Prostate gland (tissue), 2 donors: ENCODE measurements around the gene KIAA1755. TPM values are rescaled to one million over a fixed set of nuclear protein-coding genes. Genes with fewer than 3 reads are reported as not detected.

Experiments used
- DNase-seq: peaks from one replicate; pipeline ENCODE4 v3.0.0-alpha.2; 2019; ENCODE audit warnings: low spot score
- H3K27ac ChIP-seq, 2 donors: fragments of 200-600 bp; sonication (generic); 2 replicates each; pipeline ENCODE4 v1.5.1; 2017 to 2019
- H3K27me3 ChIP-seq: fragments of 200-600 bp; sonication (generic); replicated peaks from 2 replicates; pipeline ENCODE4 v1.5.1; 2019; ENCODE audit not compliant: insufficient read depth
- H3K36me3 ChIP-seq, 2 donors: fragments of 200-600 bp; sonication (generic); 1 replicate in 1 of 2; 2 replicates in 1 of 2; pipeline versions ENCODE4 v1.5.1 to v1.8.1; 2017 to 2019
- H3K4me1 ChIP-seq: fragments of 200-600 bp; sonication (generic); replicated peaks from 2 replicates; pipeline ENCODE4 v1.5.1; 2019
- H3K4me3 ChIP-seq, 2 donors: fragments of 200-600 bp; sonication (generic); 2 replicates each; pipeline ENCODE4 v1.5.1; 2017 to 2019
- H3K9me3 ChIP-seq: fragments of 200-600 bp; sonication (generic); 2 replicates; pipeline ENCODE4 v1.5.1; 2017
- CTCF ChIP-seq, 4 experiments: fragments of 200-600 bp in 2 of 4; fragments of 450-650 bp in 2 of 4; sonication (generic) in 2 of 4; IDR thresholded peaks; 1 replicate in 3 of 4; 2 replicates in 1 of 4; pipeline ENCODE4 v1.5.1; 2016 to 2019; ENCODE audit warnings: antibody characterized with exemption in 4 of 4, mild to moderate bottlenecking in 2 of 4, moderate library complexity in 2 of 4
- POLR2A ChIP-seq: fragments of 450-650 bp; IDR thresholded peaks from one replicate; pipeline ENCODE4 v1.6.1; 2016; ENCODE audit warnings: antibody characterized with exemption, mild to moderate bottlenecking
- POLR2AphosphoS5 ChIP-seq: sonication (generic); formaldehyde crosslinking; IDR thresholded peaks from one replicate; pipeline ENCODE4 v1.6.1; 2017; ENCODE audit warnings: antibody characterized with exemption
- WGBS: methylation state at CpG from one replicate; pipeline ENCODE4 v1.1.5; 2018; 5-methylcytosine and 5-hydroxymethylcytosine counted together
- intact Hi-C: fragments of 100-400 bp; cut with DNase I; formaldehyde crosslinking; loops from one replicate; pipeline ENCODE4 v1.14.2; 2022
- total RNA-seq, 2 donors: library from RNA; depleted of rRNA; stranded (reverse); fragments of >200 nt; gene quantifications; one replicate each; pipeline ENCODE4 v1.1.0, GENCODE V29; 2016

KIAA1755 gene
- total RNA-seq, 2 donors from 2014 or later, result 5.0 to 10.8 TPM

- H3K27me3 ChIP-seq, result no peaks in the 10 kb centered on the region
- no peaks in the 10 kb centered on the region for H3K4me1 ChIP-seq
- H3K4me3 ChIP-seq, result no peak overlapping the region
- H3K27ac ChIP-seq, result no peak overlapping the region
- no peaks in the 10 kb centered on the region for H3K36me3 ChIP-seq
- TF ChIP-seq POLR2AphosphoS5 (no peak), POLR2A (no peak), CTCF (IDR thresholded peaks at IDR 0.05) (no peak)
- no peaks in the 10 kb centered on the region for H3K9me3 ChIP-seq
- 92% methylated on average over 3 of the region's 3 CpGs for WGBS
- no peak for DNase-seq
- intact Hi-C loops, result no loop called here
Measured at GRCh38 chr20:38208523-38208922, 52.0 kb downstream of the KIAA1755 start.

DNA sequence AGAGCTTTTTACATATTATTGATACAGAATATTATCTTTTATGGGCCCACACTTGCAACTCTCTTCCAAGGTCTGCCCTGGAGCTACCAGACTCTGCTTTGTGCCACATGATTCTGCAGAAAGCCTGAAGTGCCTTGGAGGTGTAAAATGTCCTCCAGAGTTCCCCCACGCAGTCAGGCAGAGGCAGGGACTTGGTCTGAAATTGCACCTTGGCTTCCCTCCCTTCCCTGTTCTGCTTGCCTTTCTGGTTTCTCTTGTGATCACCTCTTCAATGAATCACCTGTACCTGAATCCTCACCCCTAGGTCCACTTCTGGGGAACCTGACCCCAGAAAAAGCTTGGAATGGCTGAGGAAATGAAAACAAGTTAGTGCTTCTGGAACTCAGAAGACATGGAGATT, 52.4 kb downstream of the KIAA1755 start:
- Histone ChIP-seq H3K9me3 (no peaks in the 10 kb centered on the region), H3K36me3 (no peaks in the 10 kb centered on the region), H3K4me1 (no peaks in the 10 kb centered on the region), H3K27ac (no peak overlapping the region), H3K4me3 (no peak overlapping the region), H3K27me3 (no peaks in the 10 kb centered on the region)
- intact Hi-C loops, result no loop called here
- no peak for TF ChIP-seq POLR2A
- TF ChIP-seq POLR2AphosphoS5, result no peak
- TF ChIP-seq CTCF (IDR thresholded peaks at IDR 0.05), result no peak
- no peak for DNase-seq
- WGBS, result 56% methylated on average over 1 of the region's 1 CpG

GRCh38 chr20:38207621-38208020, 52.9 kb downstream of the KIAA1755 start:
- no peak for TF ChIP-seq CTCF (IDR thresholded peaks at IDR 0.05)
- TF ChIP-seq POLR2AphosphoS5, result no peak
- no peak for TF ChIP-seq POLR2A
- intact Hi-C loops, result no loop called here

GRCh38 chr20:38205001-38205400, 55.5 kb downstream of the KIAA1755 start:
- WGBS, result 42% methylated on average over 3 of the region's 3 CpGs
- intact Hi-C loops, result no loop called here

More at GRCh38 chr20:38207621-38208020, 52.9 kb downstream of the KIAA1755 start:
- no peaks in the 10 kb centered on the region for H3K9me3 ChIP-seq
- no peak overlapping the region for H3K27ac ChIP-seq
- H3K27me3 ChIP-seq, result no peaks in the 10 kb centered on the region
- DNase-seq, result no peak
- no peak overlapping the region for H3K4me3 ChIP-seq
- no peaks in the 10 kb centered on the region for H3K36me3 ChIP-seq
- 84% methylated on average over 2 of the region's 2 CpGs for WGBS
- H3K4me1 ChIP-seq, result no peaks in the 10 kb centered on the region

More at GRCh38 chr20:38205001-38205400, 55.5 kb downstream of the KIAA1755 start:
- TF ChIP-seq POLR2AphosphoS5, result no peak
- TF ChIP-seq POLR2A, result no peak
- TF ChIP-seq CTCF (IDR thresholded peaks at IDR 0.05), result no peak
- no peak for DNase-seq
- no peaks in the 10 kb centered on the region for H3K27me3 ChIP-seq
- H3K36me3 ChIP-seq, result no peaks in the 10 kb centered on the region
- no peaks in the 10 kb centered on the region for H3K9me3 ChIP-seq
- H3K4me1 ChIP-seq, result no peaks in the 10 kb centered on the region
- H3K27ac ChIP-seq, result no peak overlapping the region
- no peak overlapping the region for H3K4me3 ChIP-seq
